ENCODE data around the gene FAIM2. TPM values are rescaled to one million over a fixed set of nuclear protein-coding genes. Genes with fewer than 3 reads are reported as not detected.

The FAIM2 gene
- total and polyA plus RNA-seq, 2 experiments from 2014 or later: 0.61 to 2.0 TPM

GRCh38 chr12:49917788-49918173, 14.1 kb upstream of the FAIM2 start (continued):
- TF ChIP-seq, protein P1, sequence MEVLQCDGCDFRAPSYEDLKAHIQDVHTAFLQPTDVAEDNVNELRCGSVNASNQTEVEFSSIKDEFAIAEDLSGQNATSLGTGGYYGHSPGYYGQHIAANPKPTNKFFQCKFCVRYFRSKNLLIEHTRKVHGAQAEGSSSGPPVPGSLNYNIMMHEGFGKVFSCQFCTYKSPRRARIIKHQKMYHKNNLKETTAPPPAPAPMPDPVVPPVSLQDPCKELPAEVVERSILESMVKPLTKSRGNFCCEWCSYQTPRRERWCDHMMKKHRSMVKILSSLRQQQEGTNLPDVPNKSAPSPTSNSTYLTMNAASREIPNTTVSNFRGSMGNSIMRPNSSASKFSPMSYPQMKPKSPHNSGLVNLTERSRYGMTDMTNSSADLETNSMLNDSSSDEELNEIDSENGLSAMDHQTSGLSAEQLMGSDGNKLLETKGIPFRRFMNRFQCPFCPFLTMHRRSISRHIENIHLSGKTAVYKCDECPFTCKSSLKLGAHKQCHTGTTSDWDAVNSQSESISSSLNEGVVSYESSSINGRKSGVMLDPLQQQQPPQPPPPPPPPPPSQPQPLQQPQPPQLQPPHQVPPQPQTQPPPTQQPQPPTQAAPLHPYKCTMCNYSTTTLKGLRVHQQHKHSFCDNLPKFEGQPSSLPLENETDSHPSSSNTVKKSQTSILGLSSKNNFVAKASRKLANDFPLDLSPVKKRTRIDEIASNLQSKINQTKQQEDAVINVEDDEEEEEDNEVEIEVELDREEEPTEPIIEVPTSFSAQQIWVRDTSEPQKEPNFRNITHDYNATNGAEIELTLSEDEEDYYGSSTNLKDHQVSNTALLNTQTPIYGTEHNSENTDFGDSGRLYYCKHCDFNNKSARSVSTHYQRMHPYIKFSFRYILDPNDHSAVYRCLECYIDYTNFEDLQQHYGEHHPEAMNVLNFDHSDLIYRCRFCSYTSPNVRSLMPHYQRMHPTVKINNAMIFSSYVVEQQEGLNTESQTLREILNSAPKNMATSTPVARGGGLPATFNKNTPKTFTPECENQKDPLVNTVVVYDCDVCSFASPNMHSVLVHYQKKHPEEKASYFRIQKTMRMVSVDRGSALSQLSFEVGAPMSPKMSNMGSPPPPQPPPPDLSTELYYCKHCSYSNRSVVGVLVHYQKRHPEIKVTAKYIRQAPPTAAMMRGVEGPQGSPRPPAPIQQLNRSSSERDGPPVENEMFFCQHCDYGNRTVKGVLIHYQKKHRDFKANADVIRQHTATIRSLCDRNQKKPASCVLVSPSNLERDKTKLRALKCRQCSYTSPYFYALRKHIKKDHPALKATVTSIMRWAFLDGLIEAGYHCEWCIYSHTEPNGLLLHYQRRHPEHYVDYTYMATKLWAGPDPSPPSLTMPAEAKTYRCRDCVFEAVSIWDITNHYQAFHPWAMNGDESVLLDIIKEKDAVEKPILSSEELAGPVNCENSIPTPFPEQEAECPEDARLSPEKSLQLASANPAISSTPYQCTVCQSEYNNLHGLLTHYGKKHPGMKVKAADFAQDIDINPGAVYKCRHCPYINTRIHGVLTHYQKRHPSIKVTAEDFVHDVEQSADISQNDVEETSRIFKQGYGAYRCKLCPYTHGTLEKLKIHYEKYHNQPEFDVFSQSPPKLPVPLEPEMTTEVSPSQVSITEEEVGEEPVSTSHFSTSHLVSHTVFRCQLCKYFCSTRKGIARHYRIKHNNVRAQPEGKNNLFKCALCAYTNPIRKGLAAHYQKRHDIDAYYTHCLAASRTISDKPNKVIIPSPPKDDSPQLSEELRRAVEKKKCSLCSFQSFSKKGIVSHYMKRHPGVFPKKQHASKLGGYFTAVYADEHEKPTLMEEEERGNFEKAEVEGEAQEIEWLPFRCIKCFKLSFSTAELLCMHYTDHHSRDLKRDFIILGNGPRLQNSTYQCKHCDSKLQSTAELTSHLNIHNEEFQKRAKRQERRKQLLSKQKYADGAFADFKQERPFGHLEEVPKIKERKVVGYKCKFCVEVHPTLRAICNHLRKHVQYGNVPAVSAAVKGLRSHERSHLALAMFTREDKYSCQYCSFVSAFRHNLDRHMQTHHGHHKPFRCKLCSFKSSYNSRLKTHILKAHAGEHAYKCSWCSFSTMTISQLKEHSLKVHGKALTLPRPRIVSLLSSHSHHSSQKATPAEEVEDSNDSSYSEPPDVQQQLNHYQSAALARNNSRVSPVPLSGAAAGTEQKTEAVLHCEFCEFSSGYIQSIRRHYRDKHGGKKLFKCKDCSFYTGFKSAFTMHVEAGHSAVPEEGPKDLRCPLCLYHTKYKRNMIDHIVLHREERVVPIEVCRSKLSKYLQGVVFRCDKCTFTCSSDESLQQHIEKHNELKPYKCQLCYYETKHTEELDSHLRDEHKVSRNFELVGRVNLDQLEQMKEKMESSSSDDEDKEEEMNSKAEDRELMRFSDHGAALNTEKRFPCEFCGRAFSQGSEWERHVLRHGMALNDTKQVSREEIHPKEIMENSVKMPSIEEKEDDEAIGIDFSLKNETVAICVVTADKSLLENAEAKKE (CRISPR knock-in tag; IDR thresholded peaks at IDR 0.05): no peak
- TF ChIP-seq ZNF331 (CRISPR knock-in tag; IDR thresholded peaks at IDR 0.05; ENCODE audit: low read depth) (no peak), REST (IDR thresholded peaks at IDR 0.05; ENCODE audit: unreplicated experiment) (no peak), ETS1 (IDR thresholded peaks at IDR 0.05) (no peak)

Data from GM23338 (cell line).